Ascending aorta (tissue), 2 donors: Measurements from ENCODE around the gene WFDC1. TPM values are rescaled to one million over a fixed set of nuclear protein-coding genes. Genes with fewer than 3 reads are reported as not detected.

ENCODE experiments used
- DNase-seq, 2 donors: peaks; one replicate each; pipeline ENCODE4 v3.0.0-alpha.2; 2019; ENCODE audit warnings: low spot score in 2 of 2
- H3K27ac ChIP-seq, 2 donors: fragments of 200-600 bp; sonication (generic); one replicate each; pipeline ENCODE4 v1.5.1; 2016 to 2017; ENCODE audit warnings: mild to moderate bottlenecking in 1 of 2
- H3K27me3 ChIP-seq: fragments of 200-600 bp; sonication (generic); one replicate; pipeline ENCODE4 v1.5.1; 2017
- H3K36me3 ChIP-seq, 2 donors: fragments of 200-600 bp; sonication (generic); one replicate each; pipeline ENCODE4 v1.5.1; 2016
- H3K4me1 ChIP-seq, 2 donors: fragments of 200-600 bp; sonication (generic); one replicate each; pipeline ENCODE4 v1.5.1; 2016 to 2017; ENCODE audit warnings: mild to moderate bottlenecking in 1 of 2
- H3K4me3 ChIP-seq, 2 donors: fragments of 200-600 bp; sonication (generic); one replicate each; pipeline ENCODE4 v1.5.1; 2016 to 2017; ENCODE audit warnings: mild to moderate bottlenecking in 1 of 2
- H3K9me3 ChIP-seq, 2 donors: fragments of 200-600 bp; sonication (generic); one replicate each; pipeline ENCODE4 v1.5.1; 2016
- intact Hi-C: fragments of 100-400 bp; cut with DNase I; formaldehyde crosslinking; loops from one replicate; pipeline ENCODE4 v1.15.1; 2023
- total RNA-seq: library from RNA; depleted of rRNA; stranded (reverse); fragments of >200 nt; gene quantifications from one replicate; pipeline ENCODE4 v1.1.0, GENCODE V29; 2016
- TF ChIP-seq, protein P1 (sequence below), 3 experiments: fragments of 200-600 bp in 2 of 3; fragments of 450-650 bp in 1 of 3; sonication (generic) in 2 of 3; IDR thresholded peaks; one replicate each; pipeline ENCODE4 v1.5.1; 2016 to 2019; ENCODE audit warnings: antibody characterized with exemption in 3 of 3, mild to moderate bottlenecking in 1 of 3, moderate library complexity in 1 of 3

Gene WFDC1
- total RNA-seq, 1 donor from 2014 or later: 126 TPM

DNA sequence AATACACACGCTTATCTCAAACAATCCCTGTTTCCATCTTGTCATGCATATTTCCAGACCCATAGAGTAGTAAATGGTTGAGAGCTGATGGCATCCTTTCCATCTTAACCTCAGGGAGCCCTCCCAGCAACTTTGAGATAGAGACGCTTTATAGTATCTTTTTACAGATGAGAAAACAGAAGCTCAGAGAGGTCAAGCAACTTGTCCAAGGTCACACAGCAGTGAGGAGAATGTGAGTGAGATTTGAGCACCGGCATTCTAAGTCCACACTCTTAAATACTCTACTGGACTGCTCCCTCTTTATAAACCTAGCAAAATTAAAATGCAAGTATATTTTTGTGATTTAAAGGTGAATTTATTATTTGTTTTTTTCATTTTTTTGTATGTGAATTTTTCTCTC lies 35.0 kb upstream of the WFDC1 start:
- Histone ChIP-seq H3K27ac (no peak overlapping the region), H3K27me3 (no peaks in the 10 kb centered on the region), H3K9me3 (peaks cover 0 to 6% of the 10 kb centered on the region in 2 donors), H3K4me3 (no peak overlapping the region), H3K36me3 (no peaks in the 10 kb centered on the region), H3K4me1 (no peaks in the 10 kb centered on the region)
- intact Hi-C loops: no loop called here
- no peak for DNase-seq
- TF ChIP-seq, protein P1, sequence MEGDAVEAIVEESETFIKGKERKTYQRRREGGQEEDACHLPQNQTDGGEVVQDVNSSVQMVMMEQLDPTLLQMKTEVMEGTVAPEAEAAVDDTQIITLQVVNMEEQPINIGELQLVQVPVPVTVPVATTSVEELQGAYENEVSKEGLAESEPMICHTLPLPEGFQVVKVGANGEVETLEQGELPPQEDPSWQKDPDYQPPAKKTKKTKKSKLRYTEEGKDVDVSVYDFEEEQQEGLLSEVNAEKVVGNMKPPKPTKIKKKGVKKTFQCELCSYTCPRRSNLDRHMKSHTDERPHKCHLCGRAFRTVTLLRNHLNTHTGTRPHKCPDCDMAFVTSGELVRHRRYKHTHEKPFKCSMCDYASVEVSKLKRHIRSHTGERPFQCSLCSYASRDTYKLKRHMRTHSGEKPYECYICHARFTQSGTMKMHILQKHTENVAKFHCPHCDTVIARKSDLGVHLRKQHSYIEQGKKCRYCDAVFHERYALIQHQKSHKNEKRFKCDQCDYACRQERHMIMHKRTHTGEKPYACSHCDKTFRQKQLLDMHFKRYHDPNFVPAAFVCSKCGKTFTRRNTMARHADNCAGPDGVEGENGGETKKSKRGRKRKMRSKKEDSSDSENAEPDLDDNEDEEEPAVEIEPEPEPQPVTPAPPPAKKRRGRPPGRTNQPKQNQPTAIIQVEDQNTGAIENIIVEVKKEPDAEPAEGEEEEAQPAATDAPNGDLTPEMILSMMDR (IDR thresholded peaks at IDR 0.05): no peak

- TF ChIP-seq, protein P1 (IDR thresholded peaks at IDR 0.05): no peak
- Histone ChIP-seq H3K4me3 (no peak overlapping the region), H3K27ac (no peak overlapping the region), H3K27me3 (no peaks in the 10 kb centered on the region), H3K9me3 (no peaks in the 10 kb centered on the region), H3K36me3 (no peaks in the 10 kb centered on the region), H3K4me1 (no peaks in the 10 kb centered on the region)
- no peak for DNase-seq
- intact Hi-C loops: no loop called here
These were observed 33.7 kb upstream of the WFDC1 start for GRCh38 chr16:84260766-84261554.

- TF ChIP-seq, protein P1 (IDR thresholded peaks at IDR 0.05): no peak
These were observed 32.6 kb upstream of the WFDC1 start for GRCh38 chr16:84262031-84262430.

DNA sequence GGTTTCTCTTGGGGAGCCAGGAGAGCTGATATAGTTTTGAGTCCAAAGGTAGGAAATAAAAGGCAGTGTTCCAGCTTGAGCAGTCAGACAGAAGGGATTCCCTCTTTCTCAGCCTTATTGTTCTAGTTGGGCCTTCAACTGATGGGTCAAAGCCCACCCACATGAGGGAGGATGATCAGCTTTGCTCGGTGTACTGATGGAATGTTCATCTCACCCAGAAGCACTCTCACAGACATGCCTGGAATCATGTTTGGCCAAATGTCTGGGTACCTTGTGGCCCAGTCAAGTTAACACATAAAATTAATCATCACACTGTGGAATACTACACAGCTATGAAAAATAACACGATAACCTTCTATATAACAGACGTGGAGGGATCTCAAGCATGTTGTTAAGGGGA lies 31.7 kb upstream of the WFDC1 start:
- DNase-seq: no peak
- Histone ChIP-seq H3K4me3 (no peak overlapping the region), H3K27me3 (no peaks in the 10 kb centered on the region), H3K4me1 (no peaks in the 10 kb centered on the region), H3K9me3 (no peaks in the 10 kb centered on the region), H3K36me3 (no peaks in the 10 kb centered on the region), H3K27ac (no peak overlapping the region)
- intact Hi-C loops: no loop called here
- TF ChIP-seq, protein P1 (IDR thresholded peaks at IDR 0.05): no peak

More at GRCh38 chr16:84262031-84262430, 32.6 kb upstream of the WFDC1 start:
- Histone ChIP-seq H3K27me3 (no peaks in the 10 kb centered on the region), H3K36me3 (no peaks in the 10 kb centered on the region), H3K27ac (no peak overlapping the region), H3K9me3 (no peaks in the 10 kb centered on the region), H3K4me1 (no peaks in the 10 kb centered on the region), H3K4me3 (no peak overlapping the region)
- intact Hi-C loops: no loop called here
- no peak for DNase-seq

DNA sequence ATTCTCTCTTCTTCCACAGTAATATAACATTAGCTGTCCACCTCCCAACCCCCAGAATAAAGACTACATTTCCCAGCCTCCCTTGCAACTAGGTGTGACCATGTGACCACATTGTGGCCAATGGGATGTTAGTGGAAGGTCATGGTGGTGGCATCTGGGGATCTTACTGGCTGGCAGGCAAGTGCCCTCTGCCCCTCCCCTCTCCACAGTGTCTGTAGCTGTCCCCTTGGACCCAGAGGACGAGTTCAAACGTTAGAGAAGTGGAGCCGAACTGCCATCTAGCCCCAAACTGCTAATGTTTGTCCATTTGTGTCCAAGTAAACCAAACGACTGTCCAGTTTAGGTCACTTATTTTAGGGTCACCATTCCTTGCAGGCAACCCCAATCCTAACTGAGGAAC lies 28.2 kb upstream of the WFDC1 start:
- H3K36me3 ChIP-seq: no peaks in the 10 kb centered on the region
- TF ChIP-seq, protein P1 (IDR thresholded peaks at IDR 0.05): no peak
- no peaks in the 10 kb centered on the region for H3K27me3 ChIP-seq
- H3K27ac ChIP-seq: no peak overlapping the region
- DNase-seq: no peak
- H3K4me1 ChIP-seq: no peaks in the 10 kb centered on the region
- no peak overlapping the region for H3K4me3 ChIP-seq
- no peaks in the 10 kb centered on the region for H3K9me3 ChIP-seq
- intact Hi-C loops: no loop called here
